WTC11 (cell line): Measurements from ENCODE around the gene MMS19.

ENCODE experiments used
- FOXP1 ChIP-seq: sonication (generic); formaldehyde crosslinking; IDR thresholded peaks from 2 replicates; pipeline ENCODE4 v1.8.0; 2022; ENCODE audit warnings: missing genetic modification reagents, mild to moderate bottlenecking, moderate library complexity, borderline replicate concordance
- KAT7 ChIP-seq: sonication (generic); formaldehyde crosslinking; IDR thresholded peaks from 2 replicates; pipeline ENCODE4 v1.8.1; 2023; ENCODE audit warnings: missing genetic modification reagents, mild to moderate bottlenecking, borderline replicate concordance

- TF ChIP-seq FOXP1 (CRISPR knock-in tag), result no peak
- no peak for TF ChIP-seq KAT7 (CRISPR knock-in tag)
Observed at GRCh38 chr10:97456034-97456685, 42.1 kb downstream of the MMS19 start.
